HepG2 (cell line): ENCODE data around the gene RNPEPL1. TPM values are rescaled to one million over a fixed set of nuclear protein-coding genes. Genes with fewer than 3 reads are reported as not detected.

Experiments used
- AFF4 ChIP-seq: sonication (generic); formaldehyde crosslinking; IDR thresholded peaks from 2 replicates; pipeline ENCODE4 v1.4.0; 2020; ENCODE audit warnings: missing genetic modification reagents
- CTCF ChIP-seq: sonication (generic); formaldehyde crosslinking; IDR thresholded peaks from 2 replicates; pipeline ENCODE4 v1.5.0; 2020; ENCODE audit warnings: mild to moderate bottlenecking, missing genetic modification reagents, moderate library complexity
- KLF6 ChIP-seq: IDR thresholded peaks from 2 replicates; pipeline ENCODE4 v1.8.0; 2016; ENCODE audit warnings: missing biosample characterization, missing genetic modification reagents
- LBX2 ChIP-seq: sonication (generic); formaldehyde crosslinking; IDR thresholded peaks from 2 replicates; pipeline ENCODE4 v1.5.0; 2020; ENCODE audit warnings: missing genetic modification reagents, mild to moderate bottlenecking, borderline replicate concordance
- MXI1 ChIP-seq: IDR thresholded peaks from 3 replicates; pipeline ENCODE4 v1.6.1; 2012; ENCODE audit warnings: low read depth, low read length, inconsistent platforms, borderline replicate concordance
- NR2F1 ChIP-seq, 2 experiments: fragments of 450-650 bp in 1 of 2; formaldehyde crosslinking in 1 of 2; IDR thresholded peaks; 2 replicates each; pipeline versions ENCODE4 v1.5.0 to v1.6.1; 2016 to 2020; ENCODE audit warnings: mild to moderate bottlenecking in 1 of 2, missing compliant biosample characterization in 1 of 2, missing genetic modification reagents in 1 of 2, moderate library complexity in 1 of 2
- POLR2AphosphoS5 ChIP-seq: IDR thresholded peaks from 2 replicates; pipeline ENCODE4 v1.6.1; 2012; ENCODE audit warnings: low read depth, low read length
- RFX5 ChIP-seq: IDR thresholded peaks from 2 replicates; pipeline ENCODE4 v1.6.1; 2011; ENCODE audit warnings: low read depth, low read length, improper control_type of control experiment
- SMAD1 ChIP-seq: sonication (generic); formaldehyde crosslinking; IDR thresholded peaks from 2 replicates; pipeline ENCODE4 v1.4.0; 2020; ENCODE audit warnings: missing genetic modification reagents, low read depth, mild to moderate bottlenecking, borderline replicate concordance
- SP5 ChIP-seq: IDR thresholded peaks from 2 replicates; pipeline ENCODE4 v1.6.1; 2016; ENCODE audit warnings: low read depth, borderline replicate concordance
- ZBTB7B ChIP-seq: sonication (generic); formaldehyde crosslinking; IDR thresholded peaks from 2 replicates; pipeline ENCODE4 v1.4.0; 2020; ENCODE audit warnings: missing genetic modification reagents
- ZBTB8A ChIP-seq: sonication (generic); formaldehyde crosslinking; IDR thresholded peaks from 2 replicates; pipeline ENCODE4 v1.4.0; 2020; ENCODE audit warnings: mild to moderate bottlenecking, low read depth, missing genetic modification reagents, borderline replicate concordance
- ZNF224 ChIP-seq: sonication (generic); formaldehyde crosslinking; IDR thresholded peaks from 2 replicates; pipeline ENCODE4 v1.5.0; 2020; ENCODE audit warnings: mild to moderate bottlenecking, missing genetic modification reagents
- ZNF256 ChIP-seq: sonication (generic); formaldehyde crosslinking; conservative IDR thresholded peaks from 2 replicates; pipeline ENCODE4 v1.4.0; 2020; ENCODE audit warnings: missing genetic modification reagents
- ZNF672 ChIP-seq: sonication (generic); formaldehyde crosslinking; IDR thresholded peaks from 2 replicates; pipeline ENCODE4 v1.8.1; 2022; ENCODE audit warnings: missing genetic modification reagents
- ZNF720 ChIP-seq: sonication (generic); formaldehyde crosslinking; IDR thresholded peaks from 2 replicates; pipeline ENCODE4 v1.4.0; 2020; ENCODE audit warnings: missing genetic modification reagents
- polyA plus RNA-seq, 8 experiments: library from polyadenylated mRNA; depleted of rRNA in 3 of 8; stranded (reverse) in 7 of 8; unstranded in 1 of 8; fragments of >200 nt; fragmentation: Illumina TruSeq in 4 of 8; extraction: Trizol in 4 of 8; gene quantifications; 2 replicates each; pipeline versions ENCODE4 v1.2.1 to v1.2.3, GENCODE V29; 2011 to 2016; ENCODE audit warnings: low read depth in 4 of 8, missing spikeins in 1 of 8, mixed read lengths in 1 of 8; ENCODE audit not compliant: insufficient read depth in 1 of 8
- total RNA-seq, 5 experiments: library from RNA; depleted of rRNA; stranded (reverse); fragments of >200 nt; fragmentation: Illumina TruSeq; extraction: Trizol; gene quantifications; 2 replicates each; pipeline ENCODE4 v1.2.3, GENCODE V29; 2016; ENCODE audit warnings: low read depth in 1 of 5
- TF ChIP-seq, protein P1 (sequence below): sonication (generic); formaldehyde crosslinking; IDR thresholded peaks from 2 replicates; pipeline ENCODE4 v1.8.0; 2022; ENCODE audit warnings: mild to moderate bottlenecking, missing genetic modification reagents; ENCODE audit not compliant: insufficient replicate concordance
- TF ChIP-seq, protein P2 (sequence below): sonication (generic); formaldehyde crosslinking; conservative IDR thresholded peaks from 2 replicates; pipeline ENCODE4 v1.4.0; 2020; ENCODE audit warnings: missing genetic modification reagents

RNPEPL1 gene
- total and polyA plus RNA-seq, 2 of the 13 experiments (the other 11 are each of a cell fraction or from before 2014, with no cell fraction given) = 13.0 to 18.0 TPM

DNA sequence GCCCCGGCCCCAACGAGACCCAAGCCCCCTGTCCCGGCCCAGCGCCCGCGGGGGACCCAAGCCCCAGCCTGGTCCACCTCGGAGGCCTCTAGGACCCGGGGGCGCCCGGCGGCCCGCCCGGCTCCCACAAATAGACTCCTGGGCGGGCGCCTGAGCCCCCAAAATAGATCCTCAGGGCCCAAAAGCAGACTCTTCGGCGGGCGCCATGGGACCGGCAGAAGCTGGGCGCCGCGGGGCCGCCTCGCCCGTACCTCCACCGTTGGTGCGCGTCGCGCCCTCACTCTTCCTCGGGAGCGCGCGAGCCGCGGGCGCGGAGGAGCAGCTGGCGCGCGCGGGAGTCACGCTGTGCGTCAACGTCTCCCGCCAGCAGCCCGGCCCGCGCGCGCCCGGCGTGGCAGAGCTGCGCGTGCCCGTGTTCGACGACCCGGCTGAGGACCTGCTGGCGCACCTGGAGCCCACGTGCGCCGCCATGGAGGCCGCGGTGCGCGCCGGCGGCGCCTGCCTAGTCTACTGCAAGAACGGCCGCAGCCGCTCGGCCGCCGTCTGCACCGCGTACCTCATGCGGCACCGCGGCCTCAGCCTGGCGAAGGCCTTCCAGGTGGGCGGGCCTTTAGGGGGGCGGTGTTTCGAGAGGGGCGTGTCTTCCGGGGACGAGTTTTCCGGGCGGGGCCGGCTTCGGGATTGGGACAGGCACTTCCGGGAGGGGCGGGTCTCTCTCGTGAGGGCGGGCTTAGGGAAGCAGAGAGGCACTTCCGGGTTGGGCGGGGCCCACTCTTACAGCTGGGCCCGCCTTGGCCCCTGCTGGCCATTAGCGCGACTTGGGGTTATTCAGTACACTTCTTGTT, 7.6 kb upstream of the RNPEPL1 start (continued):
- TF ChIP-seq, protein P1, sequence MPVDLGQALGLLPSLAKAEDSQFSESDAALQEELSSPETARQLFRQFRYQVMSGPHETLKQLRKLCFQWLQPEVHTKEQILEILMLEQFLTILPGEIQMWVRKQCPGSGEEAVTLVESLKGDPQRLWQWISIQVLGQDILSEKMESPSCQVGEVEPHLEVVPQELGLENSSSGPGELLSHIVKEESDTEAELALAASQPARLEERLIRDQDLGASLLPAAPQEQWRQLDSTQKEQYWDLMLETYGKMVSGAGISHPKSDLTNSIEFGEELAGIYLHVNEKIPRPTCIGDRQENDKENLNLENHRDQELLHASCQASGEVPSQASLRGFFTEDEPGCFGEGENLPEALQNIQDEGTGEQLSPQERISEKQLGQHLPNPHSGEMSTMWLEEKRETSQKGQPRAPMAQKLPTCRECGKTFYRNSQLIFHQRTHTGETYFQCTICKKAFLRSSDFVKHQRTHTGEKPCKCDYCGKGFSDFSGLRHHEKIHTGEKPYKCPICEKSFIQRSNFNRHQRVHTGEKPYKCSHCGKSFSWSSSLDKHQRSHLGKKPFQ (CRISPR knock-in tag) = peak; percentile 78
- TF ChIP-seq SP5 (CRISPR knock-in tag) = peak; percentile 66
- peak; percentile 94; the same call in 2 of the 3 replicates for TF ChIP-seq MXI1
- no peak; the same call in 1 of the 2 replicates for TF ChIP-seq ZNF256 (CRISPR knock-in tag)
- peak; percentile 98 for TF ChIP-seq LBX2 (CRISPR knock-in tag)
- TF ChIP-seq NR2F1 (CRISPR knock-in tag; IDR thresholded peaks at IDR 0.05) = no peak
- TF ChIP-seq, protein P2, sequence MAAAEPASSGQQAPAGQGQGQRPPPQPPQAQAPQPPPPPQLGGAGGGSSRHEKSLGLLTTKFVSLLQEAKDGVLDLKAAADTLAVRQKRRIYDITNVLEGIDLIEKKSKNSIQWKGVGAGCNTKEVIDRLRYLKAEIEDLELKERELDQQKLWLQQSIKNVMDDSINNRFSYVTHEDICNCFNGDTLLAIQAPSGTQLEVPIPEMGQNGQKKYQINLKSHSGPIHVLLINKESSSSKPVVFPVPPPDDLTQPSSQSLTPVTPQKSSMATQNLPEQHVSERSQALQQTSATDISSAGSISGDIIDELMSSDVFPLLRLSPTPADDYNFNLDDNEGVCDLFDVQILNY = peak; percentile 44; the same call in 1 of the 2 replicates
- TF ChIP-seq ZNF672 = no peak; the same call in 1 of the 2 replicates
- TF ChIP-seq SMAD1 = peak; percentile 62
- no peak for TF ChIP-seq AFF4 (CRISPR knock-in tag)
- peak; percentile 93 for TF ChIP-seq KLF6 (CRISPR knock-in tag)
- no peak for TF ChIP-seq ZBTB8A
- peak; percentile 49; the same call in 1 of the 2 replicates for TF ChIP-seq RFX5
- TF ChIP-seq CTCF (CRISPR knock-in tag) = peak; percentile 51
- TF ChIP-seq ZNF720 (CRISPR knock-in tag) = no peak
- TF ChIP-seq POLR2AphosphoS5 = peak; percentile 97
- peak; percentile 18; the same call in 1 of the 2 replicates for TF ChIP-seq ZBTB7B
- peak; percentile 49; the same call in 1 of the 2 replicates for TF ChIP-seq ZNF224 (CRISPR knock-in tag)
